ENCODE data around the gene RHCG.

Gene RHCG

GRCh38 chr15:89531796-89532537, 35.6 kb upstream of the RHCG start:
- POLR2A ChIA-PET, result interaction anchor here (3.5 kb wide), 1 partner anchor 43 kb away, joined by 17 read pairs; the partner anchor contains the start of gene TICRR
- CTCF ChIA-PET, result interaction anchor here (0.9 kb wide), 1 partner anchor 40 kb away, joined by 3 read pairs; no protein-coding TSS in a partner anchor
- TF ChIP-seq ZNF384 (IDR thresholded peaks at IDR 0.05) (no peak), CTBP1 (IDR thresholded peaks at IDR 0.05; ENCODE audit: borderline replicate concordance) (no peak), SP1 (IDR thresholded peaks at IDR 0.05) (no peak), HDGF (IDR thresholded peaks at IDR 0.05; ENCODE audit: borderline replicate concordance) (no peak), SUZ12 (IDR thresholded peaks at IDR 0.05) (no peak), TARDBP (IDR thresholded peaks at IDR 0.05) (no peak), L3MBTL2 (conservative IDR thresholded peaks at IDR 0.05) (no peak), NFRKB (IDR thresholded peaks at IDR 0.05) (no peak), FOXK2 (IDR thresholded peaks at IDR 0.05) (no peak), BHLHE40 (IDR thresholded peaks at IDR 0.05; ENCODE audit: borderline replicate concordance) (no peak)
- DNase-seq (ENCODE audit: extremely low spot score), result no peak

- ChIA-PET CTCF (interaction anchor here (1.0 kb wide), 1 partner anchor 39 kb away, joined by 3 read pairs; no protein-coding TSS in a partner anchor), POLR2A (interaction anchor here (0.6 to 3.5 kb wide), 2 partner anchors 44 to 287 kb away, joined by 4 to 17 read pairs; partner anchors contain the start of genes FANCI and TICRR)
- TF ChIP-seq ZNF384 (IDR thresholded peaks at IDR 0.05), result no peak
- no peak for TF ChIP-seq FOXK2 (IDR thresholded peaks at IDR 0.05)
- TF ChIP-seq BHLHE40 (IDR thresholded peaks at IDR 0.05; ENCODE audit: borderline replicate concordance), result no peak
- TF ChIP-seq LEF1 (IDR thresholded peaks at IDR 0.05; ENCODE audit: borderline replicate concordance), result no peak
- TF ChIP-seq CTBP1 (IDR thresholded peaks at IDR 0.05; ENCODE audit: borderline replicate concordance), result no peak
- no peak for TF ChIP-seq SUZ12 (IDR thresholded peaks at IDR 0.05)
- no peak for TF ChIP-seq HDGF (IDR thresholded peaks at IDR 0.05; ENCODE audit: borderline replicate concordance)
- no peak for TF ChIP-seq ELF4 (IDR thresholded peaks at IDR 0.05)
- TF ChIP-seq PKNOX1 (IDR thresholded peaks at IDR 0.05), result no peak
- no peak for TF ChIP-seq SP1 (IDR thresholded peaks at IDR 0.05)
- no peak for TF ChIP-seq L3MBTL2 (conservative IDR thresholded peaks at IDR 0.05)
- DNase-seq (ENCODE audit: extremely low spot score), result no peak
Observed at GRCh38 chr15:89530976-89531375, 34.6 kb upstream of the RHCG start.

GRCh38 chr15:89528757-89529352, 32.5 kb upstream of the RHCG start:
- CTCF ChIA-PET, result no interaction called here
- POLR2A ChIA-PET, result no interaction called here
- DNase-seq (ENCODE audit: extremely low spot score), result no peak
- TF ChIP-seq FOXA1 (IDR thresholded peaks at IDR 0.05) (no peak), ELF4 (IDR thresholded peaks at IDR 0.05) (no peak), BHLHE40 (IDR thresholded peaks at IDR 0.05; ENCODE audit: borderline replicate concordance) (no peak), ARNT (IDR thresholded peaks at IDR 0.05) (no peak), SP1 (IDR thresholded peaks at IDR 0.05) (no peak), SUZ12 (IDR thresholded peaks at IDR 0.05) (no peak), L3MBTL2 (conservative IDR thresholded peaks at IDR 0.05) (no peak), NFRKB (IDR thresholded peaks at IDR 0.05) (no peak), FOXK2 (IDR thresholded peaks at IDR 0.05) (no peak), ZNF384 (IDR thresholded peaks at IDR 0.05) (no peak), LEF1 (IDR thresholded peaks at IDR 0.05; ENCODE audit: borderline replicate concordance) (no peak), PKNOX1 (IDR thresholded peaks at IDR 0.05) (no peak), HDGF (IDR thresholded peaks at IDR 0.05; ENCODE audit: borderline replicate concordance) (no peak)

GRCh38 chr15:89526601-89527441, 30.4 kb upstream of the RHCG start:
- no peak for DNase-seq (ENCODE audit: extremely low spot score)
- no peak for TF ChIP-seq SUZ12 (IDR thresholded peaks at IDR 0.05)
- no peak for TF ChIP-seq TARDBP (IDR thresholded peaks at IDR 0.05)
- no peak for TF ChIP-seq SP1 (IDR thresholded peaks at IDR 0.05)
- TF ChIP-seq FOXA1 (IDR thresholded peaks at IDR 0.05), result no peak
- TF ChIP-seq ARNT (IDR thresholded peaks at IDR 0.05), result no peak
- TF ChIP-seq LEF1 (IDR thresholded peaks at IDR 0.05; ENCODE audit: borderline replicate concordance), result no peak
- TF ChIP-seq FOXK2 (IDR thresholded peaks at IDR 0.05), result no peak
- TF ChIP-seq BHLHE40 (IDR thresholded peaks at IDR 0.05; ENCODE audit: borderline replicate concordance), result no peak
- TF ChIP-seq L3MBTL2 (conservative IDR thresholded peaks at IDR 0.05), result no peak
- TF ChIP-seq PKNOX1 (IDR thresholded peaks at IDR 0.05), result no peak
- TF ChIP-seq NFRKB (IDR thresholded peaks at IDR 0.05), result no peak
- no peak for TF ChIP-seq FOXM1 (IDR thresholded peaks at IDR 0.05; ENCODE audit: borderline replicate concordance)
- TF ChIP-seq ELF4 (IDR thresholded peaks at IDR 0.05), result no peak
- no peak for TF ChIP-seq CTBP1 (IDR thresholded peaks at IDR 0.05; ENCODE audit: borderline replicate concordance)
- ChIA-PET CTCF (no interaction called here), POLR2A (no interaction called here)

- TF ChIP-seq NFRKB (IDR thresholded peaks at IDR 0.05), result no peak
- no peak for TF ChIP-seq PKNOX1 (IDR thresholded peaks at IDR 0.05)
- no peak for TF ChIP-seq SUZ12 (IDR thresholded peaks at IDR 0.05)
- TF ChIP-seq SP1 (IDR thresholded peaks at IDR 0.05), result no peak
- no peak for TF ChIP-seq HDGF (IDR thresholded peaks at IDR 0.05; ENCODE audit: borderline replicate concordance)
- TF ChIP-seq ARNT (IDR thresholded peaks at IDR 0.05), result no peak
- no peak for TF ChIP-seq FOXA1 (IDR thresholded peaks at IDR 0.05)
- no peak for TF ChIP-seq LEF1 (IDR thresholded peaks at IDR 0.05; ENCODE audit: borderline replicate concordance)
- TF ChIP-seq TARDBP (IDR thresholded peaks at IDR 0.05), result no peak
- no peak for TF ChIP-seq CTBP1 (IDR thresholded peaks at IDR 0.05; ENCODE audit: borderline replicate concordance)
- TF ChIP-seq FOXM1 (IDR thresholded peaks at IDR 0.05; ENCODE audit: borderline replicate concordance), result no peak
- no peak for TF ChIP-seq FOXK2 (IDR thresholded peaks at IDR 0.05)
- no peak for TF ChIP-seq L3MBTL2 (conservative IDR thresholded peaks at IDR 0.05)
- no peak for TF ChIP-seq ZNF384 (IDR thresholded peaks at IDR 0.05)
- TF ChIP-seq ELF4 (IDR thresholded peaks at IDR 0.05), result no peak
- TF ChIP-seq BHLHE40 (IDR thresholded peaks at IDR 0.05; ENCODE audit: borderline replicate concordance), result no peak
- POLR2A ChIA-PET, result no interaction called here
- CTCF ChIA-PET, result no interaction called here
- DNase-seq (ENCODE audit: extremely low spot score), result no peak
Observed at GRCh38 chr15:89526181-89526580, 29.8 kb upstream of the RHCG start.
